Mesendoderm (in vitro differentiated cells): ENCODE data around the gene MB21D2.
A peak's percentile ranks its signal among the peaks of the same experiment; 100 is the strongest.

Experiments
- DNase-seq: peaks from one replicate; pipeline ENCODE4 v3.0.0; 2013
- H2AK5ac ChIP-seq: 2 replicates; pipeline ENCODE4 v1.6.1; 2013; ENCODE audit warnings: low read length, inconsistent platforms
- H2BK120ac ChIP-seq: 2 replicates; pipeline ENCODE4 v1.6.1; 2013; ENCODE audit warnings: low read depth, mild to moderate bottlenecking, low read length, moderate library complexity, mixed read lengths
- H2BK15ac ChIP-seq: replicated peaks from 2 replicates; pipeline ENCODE4 v1.6.1; 2013; ENCODE audit warnings: low read depth, mild to moderate bottlenecking, moderate library complexity
- H2BK5ac ChIP-seq: 2 replicates; pipeline ENCODE4 v1.6.1; 2013; ENCODE audit warnings: low read length, inconsistent platforms
- H3K18ac ChIP-seq: 2 replicates; pipeline ENCODE4 v1.6.1; 2013; ENCODE audit warnings: mild to moderate bottlenecking, low read length, mixed read lengths
- H3K23ac ChIP-seq: one replicate; pipeline ENCODE4 v1.6.1; 2013; ENCODE audit warnings: low read length
- H3K27ac ChIP-seq: 2 replicates; pipeline ENCODE4 v1.5.1; 2013; ENCODE audit warnings: low read depth, mild to moderate bottlenecking, inconsistent platforms, low read length, moderate library complexity
- H3K27me3 ChIP-seq: 2 replicates; pipeline ENCODE4 v1.6.1; 2013; ENCODE audit warnings: low read length, control low read depth, mild to moderate bottlenecking, inconsistent platforms; ENCODE audit not compliant: insufficient read depth, poor library complexity
- H3K36me3 ChIP-seq: 2 replicates; pipeline ENCODE4 v1.6.1; 2013; ENCODE audit warnings: low read length, inconsistent platforms; ENCODE audit not compliant: control insufficient read depth, insufficient read depth
- H3K4ac ChIP-seq: one replicate; pipeline ENCODE4 v1.6.1; 2013; ENCODE audit warnings: low read depth, mild to moderate bottlenecking, low read length, moderate library complexity
- H3K4me1 ChIP-seq: 2 replicates; pipeline ENCODE4 v1.6.1; 2013; ENCODE audit warnings: low read depth, low read length, inconsistent platforms; ENCODE audit not compliant: control insufficient read depth
- H3K4me2 ChIP-seq: 2 replicates; pipeline ENCODE4 v1.6.1; 2013; ENCODE audit warnings: low read length
- H3K4me3 ChIP-seq: 2 replicates; pipeline ENCODE4 v1.5.1; 2013; ENCODE audit warnings: mild to moderate bottlenecking, low read length
- H3K56ac ChIP-seq: one replicate; pipeline ENCODE4 v1.6.1; 2013; ENCODE audit warnings: low read length
- H3K79me1 ChIP-seq: 2 replicates; pipeline ENCODE4 v1.6.1; 2013; ENCODE audit warnings: low read length, inconsistent platforms
- H3K79me2 ChIP-seq: 2 replicates; pipeline ENCODE4 v1.6.1; 2013; ENCODE audit warnings: mild to moderate bottlenecking, low read length; ENCODE audit not compliant: control insufficient read depth, insufficient read depth
- H3K9ac ChIP-seq: 2 replicates; pipeline ENCODE4 v1.6.1; 2013; ENCODE audit warnings: low read length, inconsistent platforms
- H4K5ac ChIP-seq: one replicate; pipeline ENCODE4 v1.6.1; 2013; ENCODE audit warnings: low read length
- H4K8ac ChIP-seq: one replicate; pipeline ENCODE4 v1.6.1; 2013; ENCODE audit warnings: low read depth, mild to moderate bottlenecking, control low read depth, low read length, moderate library complexity
- WGBS: extraction: QIAGEN DNeasy Blood & Tissue Kit; methylation state at CpG from one replicate; pipeline ENCODE4 v1.1.7; 2013; ENCODE audit warnings: low lambda C conversion rate, missing lambda C conversion rate; ENCODE audit not compliant: insufficient coverage; ENCODE audit errors: extremely low coverage; 5-methylcytosine and 5-hydroxymethylcytosine counted together

The MB21D2 gene

DNA sequence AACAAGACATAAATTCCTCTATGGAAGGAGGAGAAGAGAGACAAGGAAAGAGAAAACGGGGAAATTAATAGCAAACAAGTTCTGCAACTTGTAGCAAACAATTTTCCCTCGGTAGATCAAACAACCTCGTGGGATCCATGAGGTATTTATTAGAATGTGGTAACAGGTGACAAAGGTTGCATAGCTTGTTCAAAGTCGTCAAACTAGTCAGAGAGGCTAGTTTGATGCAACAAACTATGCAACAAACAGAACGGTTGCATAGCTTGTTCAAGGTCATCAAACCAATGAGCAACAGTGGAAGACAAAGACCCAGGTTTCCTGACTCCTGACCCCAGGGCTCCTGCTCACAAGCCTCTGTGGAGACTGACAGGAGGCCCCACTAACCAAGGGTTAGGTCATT lies 20.7 kb downstream of the MB21D2 start:
- no peak for DNase-seq
- H3K79me1 ChIP-seq, result peaks cover 18% of the 10 kb centered on the region
- no peak overlapping the region for H2BK15ac ChIP-seq
- H2BK5ac ChIP-seq, result no peak overlapping the region
- H3K18ac ChIP-seq, result no peak overlapping the region
- no peak overlapping the region for H3K4ac ChIP-seq
- H3K4me1 ChIP-seq, result peaks cover 8% of the 10 kb centered on the region
- H3K27ac ChIP-seq, result no peak overlapping the region
- H4K8ac ChIP-seq, result no peak overlapping the region
- no CpG with 5 or more reads among the region's 5 CpGs for WGBS
- H2BK120ac ChIP-seq, result no peak overlapping the region
- H3K9ac ChIP-seq, result no peak overlapping the region
- H3K56ac ChIP-seq, result no peak overlapping the region
- peaks cover 58% of the 10 kb centered on the region for H3K79me2 ChIP-seq
- H4K5ac ChIP-seq, result no peak overlapping the region
- H2AK5ac ChIP-seq, result no peak overlapping the region
- H3K23ac ChIP-seq, result no peak overlapping the region
- H3K4me3 ChIP-seq, result no peak overlapping the region
- no peaks in the 10 kb centered on the region for H3K36me3 ChIP-seq
- H3K27me3 ChIP-seq, result no peaks in the 10 kb centered on the region
- no peak overlapping the region for H3K4me2 ChIP-seq

DNA sequence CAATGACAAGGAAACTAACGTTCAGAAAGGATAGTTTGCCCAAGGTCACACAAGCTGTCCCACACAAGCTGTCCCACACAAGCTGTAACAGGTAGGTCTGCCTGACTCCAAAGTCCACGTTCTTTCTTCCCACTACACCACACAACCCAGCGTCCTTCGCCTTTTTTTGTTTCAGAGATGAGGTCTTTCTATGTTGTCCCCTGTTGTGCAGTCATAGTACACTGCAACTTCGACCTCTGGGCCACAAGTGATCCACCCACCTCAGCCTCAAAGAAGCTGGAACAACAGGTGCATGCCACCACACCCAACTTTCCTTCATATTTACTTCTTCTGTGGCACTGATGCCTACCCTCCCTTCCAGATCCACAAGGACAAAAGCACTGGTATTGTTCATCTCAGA lies 21.4 kb downstream of the MB21D2 start:
- Histone ChIP-seq H3K4me1 (peaks cover 8% of the 10 kb centered on the region), H2BK120ac (no peak overlapping the region), H3K18ac (no peak overlapping the region), H3K56ac (no peak overlapping the region), H2BK5ac (no peak overlapping the region), H3K4me2 (no peak overlapping the region), H3K4ac (no peak overlapping the region), H3K23ac (no peak overlapping the region), H3K79me1 (peaks cover 17% of the 10 kb centered on the region), H3K36me3 (no peaks in the 10 kb centered on the region), H2BK15ac (no peak overlapping the region), H3K27ac (no peak overlapping the region), H4K8ac (no peak overlapping the region), H3K27me3 (no peaks in the 10 kb centered on the region), H3K79me2 (peaks cover 56% of the 10 kb centered on the region), H2AK5ac (no peak overlapping the region), H4K5ac (no peak overlapping the region), H3K4me3 (no peak overlapping the region), H3K9ac (no peak overlapping the region)
- no CpG with 5 or more reads among the region's 5 CpGs for WGBS
- DNase-seq, result no peak

DNA sequence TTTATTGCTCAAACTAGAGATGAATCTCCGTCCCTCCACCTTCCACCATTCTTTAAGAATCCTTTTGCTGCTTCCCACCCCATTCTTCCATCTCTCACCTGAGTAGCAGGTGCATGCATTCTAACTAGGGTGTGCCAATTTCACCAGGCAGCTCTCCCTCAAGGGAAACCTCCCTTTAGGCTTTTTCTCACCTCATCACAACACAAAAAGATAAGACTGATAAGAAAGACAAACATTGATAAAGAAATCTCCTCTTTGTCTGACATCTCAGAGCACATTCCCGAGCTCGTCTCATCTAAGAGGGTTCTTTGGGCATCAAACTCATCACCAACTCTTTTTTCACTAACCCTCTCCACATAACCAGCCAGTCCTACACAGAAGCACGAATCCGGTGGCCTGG lies 23.0 kb downstream of the MB21D2 start:
- Histone ChIP-seq H3K79me1 (peaks cover 15% of the 10 kb centered on the region), H3K27ac (no peak overlapping the region), H2BK5ac (no peak overlapping the region), H3K23ac (no peak overlapping the region), H3K18ac (peak overlapping the region; percentile 23), H3K36me3 (no peaks in the 10 kb centered on the region), H3K4me1 (peaks cover 8% of the 10 kb centered on the region), H3K79me2 (peaks cover 55% of the 10 kb centered on the region), H4K8ac (no peak overlapping the region), H2BK15ac (no peak overlapping the region), H3K27me3 (no peaks in the 10 kb centered on the region), H2AK5ac (no peak overlapping the region), H4K5ac (no peak overlapping the region), H2BK120ac (no peak overlapping the region), H3K4ac (no peak overlapping the region), H3K9ac (no peak overlapping the region), H3K4me3 (no peak overlapping the region), H3K56ac (no peak overlapping the region), H3K4me2 (no peak overlapping the region)
- WGBS, result no CpG with 5 or more reads among the region's 5 CpGs
- peak; percentile 74 for DNase-seq

DNA sequence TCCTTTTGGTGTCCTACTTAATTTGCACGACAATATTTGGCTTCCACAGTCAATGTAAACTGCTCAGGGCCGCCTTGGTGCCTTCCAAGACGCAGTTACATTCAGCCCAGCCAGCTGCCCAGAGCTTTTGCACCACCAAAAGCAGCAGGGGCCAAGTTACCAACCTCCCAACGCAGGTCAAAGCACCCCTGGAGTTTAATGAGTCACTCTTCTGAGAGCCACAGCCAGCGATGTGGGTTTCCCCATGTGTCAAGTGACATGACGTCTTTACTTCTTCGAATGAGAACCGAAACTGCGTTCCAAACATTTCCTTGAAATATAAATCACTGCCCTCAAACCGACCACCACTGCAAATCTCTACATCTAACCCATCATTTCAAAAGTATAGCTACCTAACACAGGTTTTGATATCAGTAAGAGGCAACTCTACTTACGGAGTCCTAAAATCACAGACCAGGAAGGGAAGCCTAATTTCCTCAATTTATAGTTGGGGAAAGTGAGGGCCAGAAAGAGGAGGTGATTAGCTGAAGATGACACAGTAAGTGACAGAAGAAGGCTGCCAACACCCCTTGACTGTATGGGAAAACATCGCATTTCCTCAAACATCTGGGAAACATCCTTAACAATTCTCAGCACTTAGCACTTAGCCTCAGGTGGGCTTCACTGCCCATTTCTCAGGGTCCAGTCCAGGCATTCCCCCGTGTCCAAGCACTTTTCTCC lies 24.5 kb downstream of the MB21D2 start:
- H3K79me2 ChIP-seq, result peaks cover 49% of the 10 kb centered on the region

DNA sequence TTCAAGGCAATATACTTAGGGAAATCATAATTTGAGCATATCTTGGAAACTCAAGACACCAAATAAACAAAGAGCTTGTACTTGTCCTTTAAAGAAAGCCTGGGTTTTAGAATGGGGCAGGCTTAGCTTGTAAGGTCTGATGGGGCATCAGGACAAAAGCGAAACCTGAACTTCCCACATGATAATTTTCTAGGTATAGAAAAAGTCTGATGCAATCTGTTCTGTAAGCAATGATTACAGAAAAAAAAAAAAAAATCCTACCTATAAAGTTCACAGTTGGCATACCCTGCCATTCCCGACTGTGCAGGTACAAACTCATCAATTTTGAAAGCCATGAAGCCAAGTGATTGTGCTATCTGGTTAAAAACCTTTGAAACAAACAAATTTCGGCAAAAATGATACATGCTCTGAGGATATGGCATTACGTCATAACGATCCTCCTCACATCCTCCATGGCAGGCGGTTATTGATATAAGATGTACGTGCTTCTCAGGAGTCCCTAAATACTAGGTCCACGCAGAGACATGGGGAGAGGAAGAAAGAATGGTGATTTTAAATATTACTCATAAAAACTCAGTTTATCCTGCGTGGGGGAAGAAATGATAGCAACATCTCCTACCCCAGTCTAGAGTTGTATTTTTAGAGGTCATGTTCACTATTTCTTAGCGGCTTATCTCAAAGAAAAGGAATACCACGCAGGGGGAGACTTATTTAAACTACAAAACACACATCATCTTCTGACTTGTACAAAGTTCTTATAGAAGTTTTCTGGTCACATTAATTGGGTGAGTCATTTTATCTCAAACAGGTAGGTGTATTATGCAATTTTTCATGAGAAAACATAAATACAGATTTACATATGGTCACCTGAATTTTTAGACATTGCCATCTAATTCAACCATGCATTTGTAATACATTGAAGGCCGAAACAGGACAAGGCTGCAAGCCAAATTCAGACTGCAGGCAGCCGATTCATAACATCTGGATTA lies 27.0 kb downstream of the MB21D2 start:
- H4K5ac ChIP-seq, result no peak overlapping the region
- H3K36me3 ChIP-seq, result no peaks in the 10 kb centered on the region
- H3K9ac ChIP-seq, result no peak overlapping the region
- no peak overlapping the region for H3K4me2 ChIP-seq
- no peak overlapping the region for H3K4ac ChIP-seq
- peaks cover 41% of the 10 kb centered on the region for H3K79me2 ChIP-seq
- H2BK15ac ChIP-seq, result peak overlapping the region; percentile 74
- H3K79me1 ChIP-seq, result peaks cover 12% of the 10 kb centered on the region
- DNase-seq, result no peak
- no peak overlapping the region for H3K56ac ChIP-seq
- no peak overlapping the region for H3K23ac ChIP-seq
- no peak overlapping the region for H4K8ac ChIP-seq
- H3K27ac ChIP-seq, result no peak overlapping the region
- peaks cover 10% of the 10 kb centered on the region for H3K4me1 ChIP-seq
- no CpG with 5 or more reads among the region's 13 CpGs for WGBS
- no peak overlapping the region for H2BK5ac ChIP-seq
- H3K27me3 ChIP-seq, result no peaks in the 10 kb centered on the region
- peak overlapping the region; percentile 41 for H3K18ac ChIP-seq
- peak overlapping the region; percentile 88 for H2BK120ac ChIP-seq
- H2AK5ac ChIP-seq, result no peak overlapping the region
- no peak overlapping the region for H3K4me3 ChIP-seq

More for the DNA sequence above, 24.5 kb downstream of the MB21D2 start:
- Histone ChIP-seq H3K4me3 (no peak overlapping the region), H3K56ac (no peak overlapping the region), H3K4me2 (no peak overlapping the region), H2BK15ac (no peak overlapping the region), H3K36me3 (no peaks in the 10 kb centered on the region), H4K5ac (no peak overlapping the region), H4K8ac (no peak overlapping the region), H3K27me3 (no peaks in the 10 kb centered on the region), H3K9ac (no peak overlapping the region), H2AK5ac (no peak overlapping the region), H3K23ac (no peak overlapping the region), H3K18ac (no peak overlapping the region), H3K79me1 (peaks cover 12% of the 10 kb centered on the region), H2BK5ac (no peak overlapping the region), H3K27ac (no peak overlapping the region), H3K4me1 (peaks cover 8% of the 10 kb centered on the region), H2BK120ac (no peak overlapping the region), H3K4ac (no peak overlapping the region)
- peak; percentile 77 for DNase-seq
- no CpG with 5 or more reads among the region's 13 CpGs for WGBS
